ENCODE results near the gene RNF11. TPM values are rescaled to one million over a fixed set of nuclear protein-coding genes. Genes with fewer than 3 reads are reported as not detected.

Gene RNF11
- total RNA-seq, 1 experiment from 2014 or later, result 55.8 TPM

GRCh38 chr1:51190961-51191360 lies 45.1 kb upstream of the RNF11 start:
- no peak overlapping the region for H3K4me2 ChIP-seq (ENCODE audit: insufficient read depth, insufficient read length, low read length)
- H3K9me3 ChIP-seq (ENCODE audit: control insufficient read depth, low read depth, low read length), result no peaks in the 10 kb centered on the region
- H4K5ac ChIP-seq (ENCODE audit: insufficient read length, low read depth, low read length), result no peak overlapping the region
- no peaks in the 10 kb centered on the region for H3K79me2 ChIP-seq (ENCODE audit: insufficient read depth, low read length)
- no peak overlapping the region for H2AK5ac ChIP-seq (ENCODE audit: insufficient read length, low read length)
- Mint-ChIP-seq H3K27me3 (ENCODE audit: low read depth) (no peaks in the 10 kb centered on the region), H3K36me3 (ENCODE audit: insufficient read depth in 1 of 3, low read depth in 3 of 3) (no peaks in the 10 kb centered on the region), H3K9me3 (no peaks in the 10 kb centered on the region), H3K4me1 (no peaks in the 10 kb centered on the region), H3K27ac (no peak overlapping the region), H3K4me3 (no peak overlapping the region)
- no peak overlapping the region for H3K56ac ChIP-seq (ENCODE audit: insufficient read length, low read depth, low read length)
- no peak overlapping the region for H3T11ph ChIP-seq (ENCODE audit: low read length)
- H2BK12ac ChIP-seq (ENCODE audit: insufficient read length, low read depth, low read length), result no peak overlapping the region
- H2AFZ ChIP-seq (ENCODE audit: low read length), result no peak overlapping the region
- no peak overlapping the region for H2BK15ac ChIP-seq (ENCODE audit: low read depth, low read length)
- H3K27ac ChIP-seq (ENCODE audit: insufficient read length, low read depth, low read length), result no peak overlapping the region
- no CpG with 5 or more reads among the region's 1 CpG for WGBS (ENCODE audit: extremely low coverage, insufficient read length, low lambda C conversion rate)
- no peaks in the 10 kb centered on the region for H3K4me1 ChIP-seq (ENCODE audit: insufficient read depth, low read length)
- no peak overlapping the region for H3K14ac ChIP-seq (ENCODE audit: insufficient read depth, low read length)
- no peaks in the 10 kb centered on the region for H3K79me1 ChIP-seq (ENCODE audit: insufficient read depth, low read depth, low read length, poor library complexity, severe bottlenecking)
- H3K18ac ChIP-seq (ENCODE audit: insufficient read length, low read depth, low read length), result no peak overlapping the region
- H4K8ac ChIP-seq (replicated peaks; ENCODE audit: insufficient read length, low read depth, low read length), result no peak overlapping the region
- no peak overlapping the region for H2BK20ac ChIP-seq (ENCODE audit: low read depth, low read length, poor library complexity, severe bottlenecking)
- no peak for DNase-seq
- no peak for TF ChIP-seq CTCF (conservative IDR thresholded peaks at IDR 0.05)
- H3K4ac ChIP-seq (ENCODE audit: low read depth, low read length), result no peak overlapping the region
- H4K20me1 ChIP-seq (ENCODE audit: control insufficient read depth, insufficient read depth, insufficient read length), result no peaks in the 10 kb centered on the region
- no peaks in the 10 kb centered on the region for H3K27me3 ChIP-seq (ENCODE audit: insufficient read depth, low read length)
- H2BK5ac ChIP-seq (ENCODE audit: insufficient read length, low read length), result no peak overlapping the region
- H3K23me2 ChIP-seq (ENCODE audit: insufficient read length, low read depth, low read length, poor library complexity, severe bottlenecking), result no peaks in the 10 kb centered on the region
- no peak overlapping the region for H2BK120ac ChIP-seq (ENCODE audit: low read depth, low read length, poor library complexity, severe bottlenecking)
- H4K91ac ChIP-seq (ENCODE audit: insufficient read length, low read depth, low read length), result no peak overlapping the region
- H3K23ac ChIP-seq (ENCODE audit: insufficient read length, low read depth, low read length), result no peak overlapping the region
- H3K9ac ChIP-seq (ENCODE audit: extremely low read depth, insufficient read length, low read length), result no peak overlapping the region

Data from H9 (cell line).